Activated B cell treated with CpG ODN at 0.5 μM for 24 hours (primary cell): ENCODE measurements around the gene HIVEP2. TPM values are rescaled to one million over a fixed set of nuclear protein-coding genes. Genes with fewer than 3 reads are reported as not detected.
A peak's percentile ranks its signal among the peaks of the same experiment; 100 is the strongest.

Experiments
- ATAC-seq: fragments of 200-7000 bp; cut with Tn5 transposase; one replicate; pipeline ENCODE4 v1.10.0; 2021; ENCODE audit warnings: low read depth, mild to moderate bottlenecking, moderate library complexity
- CTCF ChIA-PET: fragments of 350-600 bp; sonication (Branson Sonifier 250); formaldehyde crosslinking; loops from one replicate; lab custom pipeline; 2021; ENCODE audit warnings: antibody characterized with exemption; lab: Charles Lee
- POLR2A ChIA-PET: fragments of 350-600 bp; sonication (Branson Sonifier 250); formaldehyde crosslinking; loops from one replicate; lab custom pipeline; 2021; ENCODE audit warnings: antibody characterized with exemption; lab: Charles Lee
- DNase-seq: peaks from one replicate; pipeline ENCODE4 v3.0.0; 2022
- H3K27ac Mint-ChIP-seq: one replicate; pipeline ENCODE4 v1.8.0; 2020; ENCODE audit warnings: mixed read lengths
- H3K27me3 Mint-ChIP-seq: one replicate; pipeline ENCODE4 v1.8.0; 2021; ENCODE audit warnings: mixed read lengths
- H3K36me3 Mint-ChIP-seq: one replicate; pipeline ENCODE4 v1.8.0; 2021; ENCODE audit warnings: low read depth, mixed read lengths
- H3K4me1 Mint-ChIP-seq: one replicate; pipeline ENCODE4 v1.8.0; 2021; ENCODE audit warnings: mixed read lengths
- H3K4me3 Mint-ChIP-seq: one replicate; pipeline ENCODE4 v1.8.0; 2020; ENCODE audit warnings: mild to moderate bottlenecking, mixed read lengths
- H3K9me3 Mint-ChIP-seq: one replicate; pipeline ENCODE4 v1.8.0; 2020; ENCODE audit warnings: mixed read lengths
- intact Hi-C: fragments of 100-400 bp; cut with micrococcal nuclease; formaldehyde crosslinking; loops from one replicate; pipeline ENCODE4 v1.15.1; 2024
- total RNA-seq: library from RNA; stranded (reverse); gene quantifications from 2 replicates; pipeline ENCODE4 v1.2.3, GENCODE V29; 2022
- TF ChIP-seq, protein P1 (sequence below): fragments of 200-600 bp; IDR thresholded peaks from one replicate; pipeline ENCODE4 v1.8.0; 2022; ENCODE audit warnings: antibody characterized with exemption, mild to moderate bottlenecking

The HIVEP2 gene
- total RNA-seq, 1 donor from 2014 or later: 25.4 TPM

DNA sequence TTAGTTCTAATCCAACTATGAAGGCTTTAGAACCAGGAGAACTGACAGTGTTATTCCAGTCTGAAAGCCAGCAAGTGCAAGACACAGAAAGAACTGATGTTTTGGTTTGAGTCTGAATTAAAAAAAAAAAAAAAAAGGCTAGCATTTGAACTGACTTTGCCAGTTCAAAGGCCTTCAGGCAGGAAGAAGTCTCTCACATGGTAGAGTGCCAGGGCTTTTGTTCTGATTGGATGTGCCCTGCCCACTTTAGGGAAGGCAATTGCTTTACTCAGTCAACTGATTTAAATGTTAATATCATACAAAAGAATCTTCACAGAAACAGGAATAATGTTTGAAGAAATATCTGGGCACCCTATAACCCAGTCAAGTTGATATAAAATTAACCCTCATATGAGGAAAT, 212.2 kb downstream of the HIVEP2 start:
- Mint-ChIP-seq H3K4me3 (no peak overlapping the region), H3K4me1 (peaks cover 17% of the 10 kb centered on the region), H3K9me3 (peaks cover 2% of the 10 kb centered on the region), H3K27me3 (no peaks in the 10 kb centered on the region), H3K27ac (no peak overlapping the region), H3K36me3 (no peaks in the 10 kb centered on the region)
- ChIA-PET CTCF (no interaction called here), POLR2A (no interaction called here)
- TF ChIP-seq, protein P1, sequence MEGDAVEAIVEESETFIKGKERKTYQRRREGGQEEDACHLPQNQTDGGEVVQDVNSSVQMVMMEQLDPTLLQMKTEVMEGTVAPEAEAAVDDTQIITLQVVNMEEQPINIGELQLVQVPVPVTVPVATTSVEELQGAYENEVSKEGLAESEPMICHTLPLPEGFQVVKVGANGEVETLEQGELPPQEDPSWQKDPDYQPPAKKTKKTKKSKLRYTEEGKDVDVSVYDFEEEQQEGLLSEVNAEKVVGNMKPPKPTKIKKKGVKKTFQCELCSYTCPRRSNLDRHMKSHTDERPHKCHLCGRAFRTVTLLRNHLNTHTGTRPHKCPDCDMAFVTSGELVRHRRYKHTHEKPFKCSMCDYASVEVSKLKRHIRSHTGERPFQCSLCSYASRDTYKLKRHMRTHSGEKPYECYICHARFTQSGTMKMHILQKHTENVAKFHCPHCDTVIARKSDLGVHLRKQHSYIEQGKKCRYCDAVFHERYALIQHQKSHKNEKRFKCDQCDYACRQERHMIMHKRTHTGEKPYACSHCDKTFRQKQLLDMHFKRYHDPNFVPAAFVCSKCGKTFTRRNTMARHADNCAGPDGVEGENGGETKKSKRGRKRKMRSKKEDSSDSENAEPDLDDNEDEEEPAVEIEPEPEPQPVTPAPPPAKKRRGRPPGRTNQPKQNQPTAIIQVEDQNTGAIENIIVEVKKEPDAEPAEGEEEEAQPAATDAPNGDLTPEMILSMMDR: no peak
- intact Hi-C loops: no loop called here
- DNase-seq (no peak), ATAC-seq (no peak)

GRCh38 chr6:142731611-142732010, 213.4 kb downstream of the HIVEP2 start:
- H3K9me3 Mint-ChIP-seq: peaks cover 2% of the 10 kb centered on the region
- peaks cover 2% of the 10 kb centered on the region for H3K27me3 Mint-ChIP-seq
- TF ChIP-seq, protein P1: no peak
- H3K36me3 Mint-ChIP-seq: no peaks in the 10 kb centered on the region
- DNase-seq: no peak
- H3K27ac Mint-ChIP-seq: no peak overlapping the region
- CTCF ChIA-PET: no interaction called here
- H3K4me3 Mint-ChIP-seq: no peak overlapping the region
- H3K4me1 Mint-ChIP-seq: peaks cover 17% of the 10 kb centered on the region
- POLR2A ChIA-PET: no interaction called here
- no peak for ATAC-seq
- intact Hi-C loops: no loop called here

DNA sequence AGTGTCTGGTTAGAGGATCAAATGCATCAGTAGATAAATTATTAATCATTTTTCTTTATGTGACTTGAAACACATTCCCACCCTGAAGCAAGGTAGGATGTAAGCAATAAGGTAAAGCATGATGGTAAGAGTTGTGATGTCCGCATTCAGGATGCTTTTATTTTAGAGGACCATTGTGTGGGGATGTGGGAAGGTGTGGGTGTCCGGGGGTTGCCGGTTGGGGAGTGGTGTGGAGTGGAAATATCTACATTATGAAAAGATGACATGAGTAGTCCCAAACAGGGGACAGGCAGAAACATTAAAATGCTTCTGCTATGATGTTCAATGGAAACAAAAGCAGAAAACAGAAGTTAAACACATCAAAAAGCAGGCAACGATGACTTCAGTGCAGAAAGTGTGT, 215.4 kb downstream of the HIVEP2 start:
- intact Hi-C loops: no loop called here
- Mint-ChIP-seq H3K27me3 (peaks cover 2% of the 10 kb centered on the region), H3K27ac (no peak overlapping the region), H3K9me3 (peaks cover 2% of the 10 kb centered on the region), H3K36me3 (no peaks in the 10 kb centered on the region), H3K4me1 (peaks cover 17% of the 10 kb centered on the region), H3K4me3 (no peak overlapping the region)
- no peak for DNase-seq
- CTCF ChIA-PET: no interaction called here
- ATAC-seq: no peak
- POLR2A ChIA-PET: no interaction called here
- TF ChIP-seq, protein P1: no peak

GRCh38 chr6:142728910-142729481, 216.0 kb downstream of the HIVEP2 start:
- peak overlapping the region; percentile 60 for H3K4me3 Mint-ChIP-seq
- DNase-seq: no peak
- H3K4me1 Mint-ChIP-seq: peaks cover 17% of the 10 kb centered on the region
- CTCF ChIA-PET: no interaction called here
- peaks cover 2% of the 10 kb centered on the region for H3K27me3 Mint-ChIP-seq
- intact Hi-C loops: no loop called here
- POLR2A ChIA-PET: no interaction called here
- no peaks in the 10 kb centered on the region for H3K36me3 Mint-ChIP-seq
- TF ChIP-seq, protein P1: no peak
- H3K27ac Mint-ChIP-seq: no peak overlapping the region
- ATAC-seq: no peak
- H3K9me3 Mint-ChIP-seq: peaks cover 2% of the 10 kb centered on the region

DNA sequence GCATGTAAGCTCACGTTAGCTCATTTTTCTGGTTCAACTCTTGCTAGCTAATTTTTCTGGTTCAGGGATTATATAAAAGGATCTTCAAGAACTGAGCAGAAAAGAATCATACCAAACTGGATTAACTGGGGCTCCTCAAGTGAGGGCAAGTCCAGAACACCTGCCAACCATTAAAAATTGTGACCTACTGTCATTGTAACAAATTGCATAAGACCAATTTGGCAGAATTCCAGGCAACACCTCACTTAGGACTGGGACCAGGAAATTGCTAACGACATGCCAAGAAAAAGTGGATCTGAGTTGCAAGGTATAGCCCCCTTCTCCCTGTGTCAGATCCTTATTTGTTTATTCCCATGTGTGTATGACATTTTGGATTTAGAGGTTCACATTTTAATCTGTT, 216.6 kb downstream of the HIVEP2 start:
- no peak overlapping the region for H3K4me3 Mint-ChIP-seq
- H3K36me3 Mint-ChIP-seq: no peaks in the 10 kb centered on the region
- peaks cover 2% of the 10 kb centered on the region for H3K27me3 Mint-ChIP-seq
- peaks cover 17% of the 10 kb centered on the region for H3K4me1 Mint-ChIP-seq
- TF ChIP-seq, protein P1: no peak
- peaks cover 2% of the 10 kb centered on the region for H3K9me3 Mint-ChIP-seq
- no peak overlapping the region for H3K27ac Mint-ChIP-seq
- DNase-seq: no peak
- ChIA-PET POLR2A (no interaction called here), CTCF (no interaction called here)
- no peak for ATAC-seq
- intact Hi-C loops: no loop called here
